Neural progenitor cell (in vitro differentiated cells): ENCODE measurements around the gene SPATA46. TPM values are rescaled to one million over a fixed set of nuclear protein-coding genes. Genes with fewer than 3 reads are reported as not detected.

Experiments used
- DNase-seq: peaks from one replicate; pipeline ENCODE4 v3.0.0-alpha.2; 2016; ENCODE audit warnings: low spot score
- H2AFZ ChIP-seq: fragments of 200-600 bp; sonication (generic); replicated peaks from 2 replicates; pipeline ENCODE4 v1.6.1; 2016; ENCODE audit warnings: antibody characterized with exemption
- H3F3A ChIP-seq: fragments of 200-600 bp; sonication (generic); 2 replicates; pipeline ENCODE4 v1.6.1; 2016; ENCODE audit warnings: antibody characterized with exemption, low read depth
- H3K27ac ChIP-seq: fragments of 200-600 bp; sonication (generic); 2 replicates; pipeline ENCODE4 v1.5.1; 2016; ENCODE audit warnings: mild to moderate bottlenecking
- H3K27me3 ChIP-seq: fragments of 200-600 bp; sonication (generic); 2 replicates; pipeline ENCODE4 v1.6.1; 2016; ENCODE audit warnings: mild to moderate bottlenecking, moderate library complexity
- H3K36me3 ChIP-seq: fragments of 200-600 bp; sonication (generic); 2 replicates; pipeline ENCODE4 v1.5.1; 2016
- H3K4me1 ChIP-seq: fragments of 200-600 bp; sonication (generic); 2 replicates; pipeline ENCODE4 v1.6.1; 2016; ENCODE audit warnings: mixed run types
- H3K4me2 ChIP-seq: fragments of 200-600 bp; sonication (generic); 2 replicates; pipeline ENCODE4 v1.6.1; 2016
- H3K4me3 ChIP-seq: fragments of 200-600 bp; sonication (generic); 2 replicates; pipeline ENCODE4 v1.5.1; 2016
- H3K79me2 ChIP-seq: fragments of 200-600 bp; sonication (generic); 2 replicates; pipeline ENCODE4 v1.6.1; 2016; ENCODE audit warnings: low read depth
- H3K9ac ChIP-seq: fragments of 200-600 bp; sonication (generic); 2 replicates; pipeline ENCODE4 v1.6.1; 2016
- H3K9me3 ChIP-seq: fragments of 200-600 bp; sonication (generic); 2 replicates; pipeline ENCODE4 v1.5.1; 2016; ENCODE audit warnings: low read depth
- H4K20me1 ChIP-seq: fragments of 200-600 bp; sonication (generic); 2 replicates; pipeline ENCODE4 v1.6.1; 2016; ENCODE audit warnings: low read depth
- H3K27ac Mint-ChIP-seq: 3 replicates; pipeline ENCODE4 v1.8.0; 2021; ENCODE audit warnings: mixed read lengths
- H3K27me3 Mint-ChIP-seq: 2 replicates; pipeline ENCODE4 v1.8.0; 2022; ENCODE audit warnings: low read depth, mild to moderate bottlenecking, inconsistent platforms, moderate library complexity, mixed read lengths; ENCODE audit not compliant: insufficient read depth
- H3K36me3 Mint-ChIP-seq: 3 replicates; pipeline ENCODE4 v1.8.0; 2021; ENCODE audit warnings: mixed read lengths
- H3K4me1 Mint-ChIP-seq: 3 replicates; pipeline ENCODE4 v1.8.0; 2021; ENCODE audit warnings: mixed read lengths
- H3K4me3 Mint-ChIP-seq: 3 replicates; pipeline ENCODE4 v1.8.0; 2021; ENCODE audit warnings: mild to moderate bottlenecking, moderate library complexity, mixed read lengths
- H3K9me3 Mint-ChIP-seq: 3 replicates; pipeline ENCODE4 v1.8.0; 2020; ENCODE audit warnings: mixed read lengths
- EZH2 ChIP-seq: fragments of 200-600 bp; sonication (generic); IDR thresholded peaks from 2 replicates; pipeline ENCODE4 v1.6.1; 2017; ENCODE audit warnings: antibody characterized with exemption, mild to moderate bottlenecking, moderate library complexity
- EZH2phosphoT487 ChIP-seq: fragments of 200-600 bp; sonication (generic); IDR thresholded peaks from 2 replicates; pipeline ENCODE4 v1.6.1; 2017; ENCODE audit warnings: antibody characterized with exemption
- total RNA-seq: library from RNA; depleted of rRNA; stranded (reverse); fragments of >200 nt; gene quantifications from 2 replicates; pipeline ENCODE4 v1.2.3, GENCODE V29; 2015; ENCODE audit warnings: low replicate concordance
- TF ChIP-seq, protein P1 (sequence below): fragments of 200-600 bp; sonication (generic); IDR thresholded peaks from 2 replicates; pipeline ENCODE4 v1.5.1; 2017; ENCODE audit warnings: antibody characterized with exemption, mild to moderate bottlenecking

The SPATA46 gene
- total RNA-seq, 1 donor from 2014 or later = not detected

- no peaks in the 10 kb centered on the region for H3K36me3 ChIP-seq
- no peak overlapping the region for H3K4me2 ChIP-seq
- Mint-ChIP-seq H3K4me1 (peaks cover 14% of the 10 kb centered on the region), H3K27ac (no peak overlapping the region), H3K27me3 (no peaks in the 10 kb centered on the region), H3K4me3 (no peak overlapping the region), H3K36me3 (peaks cover 21% of the 10 kb centered on the region), H3K9me3 (no peaks in the 10 kb centered on the region)
- no peaks in the 10 kb centered on the region for H3F3A ChIP-seq
- H3K4me3 ChIP-seq = no peak overlapping the region
- no peaks in the 10 kb centered on the region for H3K79me2 ChIP-seq
- H2AFZ ChIP-seq = no peak overlapping the region
- H4K20me1 ChIP-seq = no peaks in the 10 kb centered on the region
- no peak overlapping the region for H3K27ac ChIP-seq
- no peaks in the 10 kb centered on the region for H3K27me3 ChIP-seq
- no peak for DNase-seq
- TF ChIP-seq, protein P1, sequence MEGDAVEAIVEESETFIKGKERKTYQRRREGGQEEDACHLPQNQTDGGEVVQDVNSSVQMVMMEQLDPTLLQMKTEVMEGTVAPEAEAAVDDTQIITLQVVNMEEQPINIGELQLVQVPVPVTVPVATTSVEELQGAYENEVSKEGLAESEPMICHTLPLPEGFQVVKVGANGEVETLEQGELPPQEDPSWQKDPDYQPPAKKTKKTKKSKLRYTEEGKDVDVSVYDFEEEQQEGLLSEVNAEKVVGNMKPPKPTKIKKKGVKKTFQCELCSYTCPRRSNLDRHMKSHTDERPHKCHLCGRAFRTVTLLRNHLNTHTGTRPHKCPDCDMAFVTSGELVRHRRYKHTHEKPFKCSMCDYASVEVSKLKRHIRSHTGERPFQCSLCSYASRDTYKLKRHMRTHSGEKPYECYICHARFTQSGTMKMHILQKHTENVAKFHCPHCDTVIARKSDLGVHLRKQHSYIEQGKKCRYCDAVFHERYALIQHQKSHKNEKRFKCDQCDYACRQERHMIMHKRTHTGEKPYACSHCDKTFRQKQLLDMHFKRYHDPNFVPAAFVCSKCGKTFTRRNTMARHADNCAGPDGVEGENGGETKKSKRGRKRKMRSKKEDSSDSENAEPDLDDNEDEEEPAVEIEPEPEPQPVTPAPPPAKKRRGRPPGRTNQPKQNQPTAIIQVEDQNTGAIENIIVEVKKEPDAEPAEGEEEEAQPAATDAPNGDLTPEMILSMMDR = no peak
- TF ChIP-seq EZH2phosphoT487 = no peak
- no peak for TF ChIP-seq EZH2
- no peak overlapping the region for H3K9ac ChIP-seq
- no peaks in the 10 kb centered on the region for H3K4me1 ChIP-seq
- H3K9me3 ChIP-seq = no peaks in the 10 kb centered on the region
Measured at GRCh38 chr1:162374406-162374805, 2.2 kb downstream of the SPATA46 start.

DNA sequence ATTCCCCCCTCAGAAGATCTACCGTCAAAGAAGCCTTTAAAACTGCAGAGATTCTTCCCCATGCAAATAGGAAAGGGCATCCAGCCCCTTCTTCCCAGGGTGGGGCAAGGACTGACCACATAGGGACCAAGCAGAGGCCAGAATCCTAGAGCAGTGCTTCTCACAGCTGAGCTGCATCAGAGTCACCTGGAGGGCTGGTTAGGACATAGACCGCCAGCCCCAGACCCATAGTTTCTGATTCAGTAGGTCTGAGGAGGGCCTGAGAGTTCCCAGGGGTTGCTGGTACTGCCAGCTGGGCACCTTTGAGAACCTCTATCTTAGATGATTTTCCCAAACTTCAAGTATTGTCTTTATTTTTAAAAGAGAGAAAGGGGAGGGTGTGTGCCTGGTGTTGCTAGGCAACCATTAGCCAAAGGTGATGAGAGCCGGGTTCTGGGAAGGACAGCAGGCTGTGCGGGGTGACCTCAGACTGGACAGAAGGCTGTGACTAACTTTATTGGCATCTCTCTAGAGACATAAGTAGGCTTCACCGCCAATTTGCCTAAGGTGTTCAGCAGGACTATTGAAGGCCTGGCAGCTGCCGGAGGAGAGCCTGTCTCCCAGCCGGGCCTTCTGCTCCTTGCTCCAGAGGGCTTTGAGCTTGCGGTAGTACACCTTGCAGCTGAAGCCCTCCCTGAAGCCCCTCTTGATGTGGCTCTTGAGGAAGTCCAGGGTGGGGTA, 3.0 kb downstream of the SPATA46 start:
- peak overlapping the region; percentile 54 for H3K27ac Mint-ChIP-seq
- H3F3A ChIP-seq = no peaks in the 10 kb centered on the region
- H3K36me3 ChIP-seq = no peaks in the 10 kb centered on the region
- H3K79me2 ChIP-seq = no peaks in the 10 kb centered on the region
- no peaks in the 10 kb centered on the region for H3K9me3 Mint-ChIP-seq
- H3K27me3 Mint-ChIP-seq = no peaks in the 10 kb centered on the region
- H3K4me3 ChIP-seq = no peak overlapping the region
- no peak overlapping the region for H2AFZ ChIP-seq
- no peaks in the 10 kb centered on the region for H4K20me1 ChIP-seq
- peaks cover 14% of the 10 kb centered on the region for H3K4me1 Mint-ChIP-seq
- H3K27ac ChIP-seq = no peak overlapping the region
- H3K9me3 ChIP-seq = no peaks in the 10 kb centered on the region
- H3K27me3 ChIP-seq = no peaks in the 10 kb centered on the region
- no peak overlapping the region for H3K9ac ChIP-seq
- no peak overlapping the region for H3K4me2 ChIP-seq
- no peak overlapping the region for H3K4me3 Mint-ChIP-seq
- H3K36me3 Mint-ChIP-seq = peaks cover 21% of the 10 kb centered on the region
- TF ChIP-seq EZH2 = no peak
- TF ChIP-seq, protein P1 = no peak
- TF ChIP-seq EZH2phosphoT487 = no peak
- no peak for DNase-seq
- no peaks in the 10 kb centered on the region for H3K4me1 ChIP-seq

DNA sequence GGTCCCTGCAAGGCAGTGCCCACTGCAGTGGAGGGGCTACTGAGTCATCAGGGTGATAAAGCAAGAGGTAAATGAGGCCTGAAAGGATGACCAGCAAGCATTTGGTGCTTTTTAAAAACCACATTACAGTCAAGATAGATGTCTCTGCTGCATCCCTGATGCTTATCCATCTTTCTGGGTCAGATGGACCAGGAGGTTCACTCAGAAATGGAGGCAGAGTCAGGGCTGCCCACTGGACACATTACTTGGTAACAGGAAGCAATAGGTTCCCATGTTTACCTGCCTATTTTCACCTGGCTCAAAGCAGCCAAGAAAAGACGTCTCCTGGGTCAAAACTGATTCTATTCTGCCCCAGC, 3.6 kb downstream of the SPATA46 start:
- Histone ChIP-seq H3K4me2 (no peak overlapping the region), H2AFZ (no peak overlapping the region), H3K9ac (no peak overlapping the region), H3K4me3 (no peak overlapping the region), H3K9me3 (no peaks in the 10 kb centered on the region), H3K27me3 (no peaks in the 10 kb centered on the region), H4K20me1 (no peaks in the 10 kb centered on the region), H3K36me3 (no peaks in the 10 kb centered on the region), H3K4me1 (no peaks in the 10 kb centered on the region), H3K79me2 (no peaks in the 10 kb centered on the region), H3K27ac (no peak overlapping the region), H3F3A (no peaks in the 10 kb centered on the region)
- Mint-ChIP-seq H3K27ac (peak overlapping the region; percentile 54), H3K9me3 (no peaks in the 10 kb centered on the region), H3K27me3 (no peaks in the 10 kb centered on the region), H3K36me3 (peaks cover 26% of the 10 kb centered on the region), H3K4me3 (no peak overlapping the region), H3K4me1 (peaks cover 14% of the 10 kb centered on the region)
- no peak for DNase-seq
- TF ChIP-seq EZH2 (no peak), EZH2phosphoT487 (no peak)
- TF ChIP-seq, protein P1 = no peak
